ENCODE results near the gene KLHL13.
"Not testable (repeated sequence)": the region's sequence is repeated elsewhere in the genome, so short reads cannot be mapped to it uniquely, and the experiment has no call there.

KLHL13 gene, protein sequence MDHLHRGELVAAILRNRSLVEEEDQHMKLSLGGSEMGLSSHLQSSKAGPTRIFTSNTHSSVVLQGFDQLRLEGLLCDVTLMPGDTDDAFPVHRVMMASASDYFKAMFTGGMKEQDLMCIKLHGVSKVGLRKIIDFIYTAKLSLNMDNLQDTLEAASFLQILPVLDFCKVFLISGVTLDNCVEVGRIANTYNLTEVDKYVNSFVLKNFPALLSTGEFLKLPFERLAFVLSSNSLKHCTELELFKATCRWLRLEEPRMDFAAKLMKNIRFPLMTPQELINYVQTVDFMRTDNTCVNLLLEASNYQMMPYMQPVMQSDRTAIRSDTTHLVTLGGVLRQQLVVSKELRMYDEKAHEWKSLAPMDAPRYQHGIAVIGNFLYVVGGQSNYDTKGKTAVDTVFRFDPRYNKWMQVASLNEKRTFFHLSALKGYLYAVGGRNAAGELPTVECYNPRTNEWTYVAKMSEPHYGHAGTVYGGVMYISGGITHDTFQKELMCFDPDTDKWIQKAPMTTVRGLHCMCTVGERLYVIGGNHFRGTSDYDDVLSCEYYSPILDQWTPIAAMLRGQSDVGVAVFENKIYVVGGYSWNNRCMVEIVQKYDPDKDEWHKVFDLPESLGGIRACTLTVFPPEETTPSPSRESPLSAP

DNA sequence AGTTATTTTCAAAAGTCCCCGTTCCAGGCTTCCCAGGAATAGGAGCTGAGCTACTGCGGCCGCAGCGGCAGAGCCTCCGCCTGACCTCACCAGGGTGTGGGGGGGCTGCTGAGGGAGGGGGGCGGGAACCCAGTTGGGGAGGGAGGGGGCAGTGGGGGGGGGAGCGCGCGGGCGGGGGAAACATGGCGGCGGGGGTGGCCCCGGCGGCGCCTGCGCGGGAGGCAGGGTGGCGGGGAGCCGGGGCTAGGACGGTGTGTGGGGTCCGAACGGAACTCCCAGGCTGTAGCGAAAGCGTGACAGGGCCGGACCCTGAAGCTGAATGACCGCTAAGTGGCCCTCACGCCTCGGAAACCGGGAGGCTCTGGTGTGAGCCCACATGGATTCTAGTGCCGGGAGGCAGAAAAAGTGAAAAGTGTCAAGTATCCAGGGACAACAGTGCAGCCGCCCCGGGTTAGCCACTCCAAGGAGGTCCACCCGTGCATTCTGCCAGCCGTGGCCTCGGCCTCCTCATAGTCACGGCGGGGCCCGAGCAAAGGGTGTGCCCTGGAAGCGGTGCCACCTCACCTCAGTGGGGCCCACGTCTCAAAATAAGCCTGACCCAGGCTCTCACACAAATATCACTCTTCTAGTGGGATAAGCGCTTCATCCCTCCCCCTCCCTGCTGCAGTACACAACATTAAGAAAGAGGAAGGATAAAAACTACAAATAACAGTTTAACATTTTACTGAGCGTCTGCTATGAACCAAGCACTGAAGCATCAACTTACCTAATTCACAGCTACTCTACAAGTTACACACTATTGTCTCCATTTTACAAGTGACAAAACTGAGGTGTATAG is at the start of gene KLHL13:
KLHL13 (minus strand) TSS at position 98 of the 838 bp plus-strand sequence. CDS start 88,337 bp downstream, outside the sequence.
- peak; percentile 76 for DNase-seq

- no peak for DNase-seq
Measured at GRCh38 chrX:118164138-118164537, 47.5 kb upstream of the KLHL13 start.

DNA sequence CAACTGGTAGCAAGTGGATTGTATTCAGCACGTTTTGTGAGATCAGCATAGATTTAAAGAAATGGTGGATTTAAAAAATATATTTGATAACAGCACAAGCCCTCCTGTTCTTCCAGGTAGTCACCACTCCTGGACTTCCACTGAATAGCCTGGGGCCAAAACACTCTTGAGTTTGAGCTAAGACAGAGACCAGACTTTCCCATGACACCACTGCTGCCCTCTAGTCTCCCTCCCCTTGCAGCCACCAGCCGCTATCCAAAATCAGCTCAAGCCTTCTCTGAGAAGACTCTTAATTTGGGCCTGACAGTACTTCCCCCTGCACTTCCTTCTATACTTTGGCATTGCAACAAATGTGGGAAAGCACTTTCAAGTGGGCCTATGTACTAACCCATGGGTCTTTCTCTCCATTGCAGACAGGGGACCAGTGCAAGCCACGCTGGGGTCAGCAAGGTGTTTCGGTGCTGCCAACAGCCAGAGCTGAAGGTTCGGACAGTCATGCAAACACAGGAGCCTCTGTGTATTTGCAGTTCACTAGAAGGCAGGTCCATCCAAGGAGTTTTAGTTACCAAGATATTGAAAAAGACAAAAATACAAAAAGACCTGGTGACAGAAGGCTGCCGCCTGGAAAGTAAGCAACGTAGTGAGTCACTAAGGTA is 40.5 kb upstream of the KLHL13 start:
- DNase-seq: no peak

- DNase-seq: no peak
Measured at GRCh38 chrX:118156254-118156952, 39.8 kb upstream of the KLHL13 start.

- DNase-seq: no peak
Measured at GRCh38 chrX:118153270-118153669, 36.7 kb upstream of the KLHL13 start.

- DNase-seq: no peak
Measured at GRCh38 chrX:118152721-118153120, 36.1 kb upstream of the KLHL13 start.

- DNase-seq: no peak
Measured at GRCh38 chrX:118148737-118149136, 32.1 kb upstream of the KLHL13 start.

DNA sequence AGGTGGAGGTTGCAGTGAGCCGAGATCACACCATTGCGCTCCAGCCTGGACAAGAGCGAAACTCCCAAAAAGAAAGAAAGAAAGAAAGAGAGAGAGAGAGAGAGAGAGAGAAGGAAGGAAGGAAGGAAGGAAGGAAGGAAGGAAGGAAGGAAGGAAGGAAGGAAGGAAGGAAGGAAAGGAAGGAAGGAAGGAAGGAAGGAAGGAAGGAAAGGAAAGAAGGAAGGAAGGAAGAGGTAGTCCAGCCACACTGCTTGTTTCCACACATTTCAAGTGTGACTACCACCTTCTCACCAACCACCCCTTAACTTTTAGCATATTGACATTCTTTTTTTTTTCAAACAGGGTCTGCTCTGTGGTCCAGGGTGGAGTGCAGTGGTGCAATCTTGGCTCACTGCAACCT is 31.2 kb upstream of the KLHL13 start:
- DNase-seq: not testable (repeated sequence)

- no peak for DNase-seq
Measured at GRCh38 chrX:118143578-118143977, 27.0 kb upstream of the KLHL13 start.

GRCh38 chrX:118131336-118131735 is 14.7 kb upstream of the KLHL13 start:
- no peak for DNase-seq

DNA sequence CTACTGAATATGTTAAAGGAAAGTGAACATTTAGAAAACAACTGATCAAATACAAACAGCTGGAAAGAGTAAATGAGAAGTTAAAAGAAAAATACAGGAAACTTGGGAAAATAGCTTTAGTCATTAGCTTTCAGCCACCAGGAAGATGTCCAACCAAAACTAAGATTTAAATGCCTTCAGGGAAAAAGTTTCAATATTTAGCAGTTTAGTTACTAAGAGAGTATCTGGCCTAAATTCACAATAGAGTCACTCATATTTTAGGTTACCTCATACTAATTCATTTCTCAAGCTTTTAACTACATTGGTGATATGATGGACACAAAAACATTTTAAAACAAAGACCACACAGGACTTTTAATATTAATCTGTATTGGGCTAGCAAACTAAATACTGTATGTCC is 13.1 kb upstream of the KLHL13 start:
- DNase-seq: no peak

GRCh38 chrX:118128724-118129123 is 12.1 kb upstream of the KLHL13 start:
- no peak for DNase-seq

- DNase-seq: no peak
Measured at GRCh38 chrX:118126286-118126685, 9.7 kb upstream of the KLHL13 start.

- DNase-seq: not testable (repeated sequence)
Measured at GRCh38 chrX:118124243-118124642, 7.6 kb upstream of the KLHL13 start.

DNA sequence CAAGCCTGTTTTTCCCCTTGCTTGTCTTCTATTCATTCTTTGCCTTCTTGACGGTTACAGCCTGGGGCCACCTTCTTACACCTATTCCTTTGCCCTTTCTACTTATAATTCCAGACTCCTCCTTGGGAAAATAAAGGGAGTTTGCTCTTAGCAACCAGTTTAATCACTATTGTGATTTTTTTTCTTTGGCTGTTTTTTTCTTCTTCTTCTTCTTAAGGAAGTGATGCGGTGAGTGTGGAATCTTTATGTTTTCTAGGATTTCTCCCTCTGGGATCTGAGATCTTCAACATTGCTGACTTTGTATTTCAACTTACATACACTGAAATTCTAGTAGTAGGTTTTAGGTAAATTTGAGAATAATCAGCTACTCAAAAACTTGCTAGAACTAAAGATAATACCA is 1.1 kb upstream of the KLHL13 start:
- no peak for DNase-seq

GRCh38 chrX:118115953-118116712 is 477 bp downstream of the KLHL13 start:
- DNase-seq: no peak

DNA sequence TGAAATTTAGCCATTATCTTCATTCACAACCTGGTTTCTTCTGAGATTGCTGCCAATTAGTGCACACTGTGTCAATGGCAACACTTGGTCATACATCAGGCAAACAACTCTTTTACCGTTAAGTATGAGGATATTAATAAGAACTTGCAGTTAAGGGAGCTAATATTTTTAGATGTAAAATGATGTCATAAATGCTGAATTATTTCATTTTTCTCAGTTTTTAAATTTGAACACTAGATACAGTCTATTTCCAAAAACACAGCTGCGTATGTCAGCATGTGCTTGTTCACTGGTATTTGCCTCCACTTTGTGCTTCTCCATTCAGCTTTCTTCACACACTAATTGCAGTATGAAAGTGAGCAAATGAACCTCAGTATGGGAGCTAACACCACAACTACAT is 1.6 kb downstream of the KLHL13 start:
- DNase-seq: no peak

GRCh38 chrX:118109065-118109464 is 7.5 kb downstream of the KLHL13 start:
- DNase-seq: no peak

GRCh38 chrX:118108304-118108703 is 8.3 kb downstream of the KLHL13 start:
- DNase-seq: no peak

- DNase-seq: peak; percentile 30
Measured at GRCh38 chrX:118100091-118100490, 16.5 kb downstream of the KLHL13 start.

DNA sequence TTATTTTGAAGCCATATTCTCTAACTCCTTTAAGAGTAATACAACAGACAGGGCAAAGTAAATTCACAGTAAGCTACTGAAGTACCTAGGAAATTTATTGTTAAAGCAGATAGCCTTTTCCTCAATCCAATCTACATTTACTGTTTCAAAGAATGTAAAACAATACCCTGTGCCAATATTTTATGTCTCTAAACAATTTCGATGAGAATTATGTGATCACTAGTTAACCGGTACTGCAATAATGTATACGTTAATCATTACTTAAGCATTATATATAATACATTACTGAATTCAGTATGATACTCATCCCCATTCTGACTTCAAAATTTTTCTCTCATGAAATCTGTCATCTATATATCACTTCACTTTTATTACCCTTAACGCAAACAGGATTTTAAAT is 28.5 kb downstream of the KLHL13 start:
- no peak for DNase-seq

GRCh38 chrX:118074196-118074595 is 42.4 kb downstream of the KLHL13 start:
- no peak for DNase-seq

All from right hindlimb (tissue), 1 donor.